A673 (cell line): ENCODE results near the gene CCDC9B.

Experiments used
- EZH2 ChIP-seq: fragments of 200-600 bp; sonication (generic); IDR thresholded peaks from 2 replicates; pipeline ENCODE4 v1.6.1; 2017; ENCODE audit warnings: borderline replicate concordance, low read depth, mild to moderate bottlenecking, mixed read lengths, antibody characterized with exemption, low read length; ENCODE audit not compliant: poor library complexity, severe bottlenecking
- TF ChIP-seq, protein P1 (sequence below): fragments of 300-800, 200-600 bp; sonication (generic); conservative IDR thresholded peaks from 2 replicates; pipeline ENCODE4 v1.5.1; 2017; ENCODE audit warnings: low read depth, mild to moderate bottlenecking, antibody characterized with exemption, low read length, moderate library complexity, mixed read lengths

DNA sequence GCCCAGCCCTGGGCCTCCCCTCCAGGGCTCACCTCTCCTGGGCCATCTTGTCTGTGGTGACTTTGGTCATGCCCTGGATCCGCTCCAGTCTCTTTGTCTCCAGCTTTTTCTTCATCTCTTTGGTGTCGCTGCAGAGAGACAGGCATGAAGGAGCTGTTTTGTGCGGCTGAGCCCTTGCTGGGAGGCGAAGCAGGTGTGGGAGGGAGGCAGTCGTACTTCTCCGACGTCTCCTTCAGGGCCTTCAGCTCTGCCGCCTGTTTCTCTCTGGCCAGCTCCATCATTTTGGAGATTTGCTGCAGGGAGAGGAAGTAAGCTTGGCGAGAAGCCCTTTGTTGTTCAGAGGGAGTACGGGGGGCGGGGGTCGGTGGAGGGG lies 50.2 kb downstream of the CCDC9B start:
- TF ChIP-seq, protein P1, sequence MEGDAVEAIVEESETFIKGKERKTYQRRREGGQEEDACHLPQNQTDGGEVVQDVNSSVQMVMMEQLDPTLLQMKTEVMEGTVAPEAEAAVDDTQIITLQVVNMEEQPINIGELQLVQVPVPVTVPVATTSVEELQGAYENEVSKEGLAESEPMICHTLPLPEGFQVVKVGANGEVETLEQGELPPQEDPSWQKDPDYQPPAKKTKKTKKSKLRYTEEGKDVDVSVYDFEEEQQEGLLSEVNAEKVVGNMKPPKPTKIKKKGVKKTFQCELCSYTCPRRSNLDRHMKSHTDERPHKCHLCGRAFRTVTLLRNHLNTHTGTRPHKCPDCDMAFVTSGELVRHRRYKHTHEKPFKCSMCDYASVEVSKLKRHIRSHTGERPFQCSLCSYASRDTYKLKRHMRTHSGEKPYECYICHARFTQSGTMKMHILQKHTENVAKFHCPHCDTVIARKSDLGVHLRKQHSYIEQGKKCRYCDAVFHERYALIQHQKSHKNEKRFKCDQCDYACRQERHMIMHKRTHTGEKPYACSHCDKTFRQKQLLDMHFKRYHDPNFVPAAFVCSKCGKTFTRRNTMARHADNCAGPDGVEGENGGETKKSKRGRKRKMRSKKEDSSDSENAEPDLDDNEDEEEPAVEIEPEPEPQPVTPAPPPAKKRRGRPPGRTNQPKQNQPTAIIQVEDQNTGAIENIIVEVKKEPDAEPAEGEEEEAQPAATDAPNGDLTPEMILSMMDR: no peak
- TF ChIP-seq EZH2: no peak
